Measurements from ENCODE around the gene ZNF805. TPM values are rescaled to one million over a fixed set of nuclear protein-coding genes. Genes with fewer than 3 reads are reported as not detected.
A peak's percentile ranks its signal among the peaks of the same experiment; 100 is the strongest.
"Not testable (repeated sequence)": the region's sequence is repeated elsewhere in the genome, so short reads cannot be mapped to it uniquely, and the experiment has no call there.

The ZNF805 gene
- total and polyA plus RNA-seq, 3 experiments from 2014 or later = 4.0 to 11.7 (median 11.1) TPM

DNA sequence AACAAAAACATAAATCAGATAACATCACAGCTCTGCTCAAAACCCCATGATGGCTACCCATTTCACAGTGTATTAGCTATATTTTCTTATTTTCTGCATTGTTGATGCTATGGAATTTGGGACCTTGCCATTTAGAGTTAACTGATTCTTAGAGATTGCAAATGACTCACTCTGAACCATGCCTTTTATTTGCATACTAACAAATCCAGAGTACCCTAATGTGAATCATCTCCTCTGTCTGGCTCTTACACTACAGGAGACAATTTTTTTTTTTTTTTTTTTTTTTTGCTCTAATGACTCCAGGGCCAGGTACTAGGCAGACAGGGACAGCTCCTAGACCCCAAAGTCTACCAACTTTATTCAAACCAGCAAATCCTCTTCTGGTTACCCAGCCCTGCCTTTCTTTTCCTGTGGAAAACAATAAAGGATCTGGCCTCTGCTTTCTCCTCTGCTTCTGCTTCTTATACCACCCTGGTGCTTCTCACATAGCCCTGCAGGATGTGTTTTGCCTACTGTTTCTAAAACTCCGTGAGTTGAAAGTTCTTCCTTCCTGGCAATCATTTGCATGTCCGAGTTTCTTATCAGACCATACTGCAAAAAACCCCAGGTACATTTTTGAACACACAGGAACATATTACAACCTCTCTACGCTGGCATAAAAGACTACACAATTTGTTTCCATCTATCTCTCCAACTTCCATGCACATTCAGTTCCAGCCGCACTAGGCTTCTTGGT, 29.3 kb downstream of the ZNF805 start:
- Mint-ChIP-seq H3K27ac (peak overlapping the region in 1 of 8 donors; percentile 39), H3K27me3 (no peaks in the 10 kb centered on the region), H3K4me3 (no peak overlapping the region), H3K9me3 (peaks cover 0 to 30% (median 4%) of the 10 kb centered on the region in 5 donors), H3K36me3 (peaks cover 25 to 57% (median 40%) of the 10 kb centered on the region in 3 donors), H3K4me1 (peaks cover 0 to 13% (median 0%) of the 10 kb centered on the region in 3 donors)
- DNase-seq = no peak
- Histone ChIP-seq H3K27me3 (ENCODE audit: insufficient read depth, low read length, poor library complexity, severe bottlenecking) (no peaks in the 10 kb centered on the region), H3K9me3 (ENCODE audit: low read length) (no peaks in the 10 kb centered on the region), H3K4me3 (ENCODE audit: low read length) (no peak overlapping the region), H3K27ac (ENCODE audit: low read depth, low read length) (no peak overlapping the region), H3K4me1 (ENCODE audit: insufficient read depth, low read length) (no peaks in the 10 kb centered on the region), H3K36me3 (ENCODE audit: insufficient read depth, low read length) (no peaks in the 10 kb centered on the region)
- ChIA-PET CTCF (no interaction called here), POLR2A (no interaction called here)

DNA sequence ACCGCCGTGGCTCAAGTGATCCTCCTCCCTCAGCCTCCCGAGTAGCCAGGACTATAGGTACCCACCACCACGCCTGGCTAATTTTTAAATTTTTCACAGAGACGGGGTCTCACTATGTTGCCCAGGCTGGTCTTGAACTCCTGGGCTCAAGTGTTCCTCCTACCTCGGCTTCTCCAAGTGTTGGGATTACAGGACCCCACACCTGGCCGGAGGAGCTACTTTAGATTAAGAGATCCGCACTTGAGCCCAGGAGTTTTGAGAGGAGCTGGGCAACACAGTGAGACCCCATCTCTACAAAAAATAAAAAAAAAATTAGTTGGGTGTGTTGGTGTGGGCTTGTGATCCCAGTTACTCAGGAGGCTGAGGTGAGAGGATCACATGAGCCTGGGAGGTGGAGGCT, 30.8 kb downstream of the ZNF805 start:
- Mint-ChIP-seq H3K9me3 (peaks cover 0 to 19% (median under 1%) of the 10 kb centered on the region in 5 donors), H3K36me3 (peaks cover 24 to 52% (median 48%) of the 10 kb centered on the region in 3 donors), H3K27me3 (no peaks in the 10 kb centered on the region), H3K27ac (no peak overlapping the region), H3K4me3 (no peak overlapping the region), H3K4me1 (peaks cover 0 to 5% (median 0%) of the 10 kb centered on the region in 3 donors)
- Histone ChIP-seq H3K27ac (ENCODE audit: low read depth, low read length) (no peak overlapping the region), H3K36me3 (ENCODE audit: insufficient read depth, low read length) (no peaks in the 10 kb centered on the region), H3K4me3 (ENCODE audit: low read length) (no peak overlapping the region), H3K9me3 (ENCODE audit: low read length) (no peaks in the 10 kb centered on the region), H3K4me1 (ENCODE audit: insufficient read depth, low read length) (no peaks in the 10 kb centered on the region), H3K27me3 (ENCODE audit: insufficient read depth, low read length, poor library complexity, severe bottlenecking) (no peaks in the 10 kb centered on the region)
- ChIA-PET POLR2A (no interaction called here), CTCF (no interaction called here)
- no peak for DNase-seq

DNA sequence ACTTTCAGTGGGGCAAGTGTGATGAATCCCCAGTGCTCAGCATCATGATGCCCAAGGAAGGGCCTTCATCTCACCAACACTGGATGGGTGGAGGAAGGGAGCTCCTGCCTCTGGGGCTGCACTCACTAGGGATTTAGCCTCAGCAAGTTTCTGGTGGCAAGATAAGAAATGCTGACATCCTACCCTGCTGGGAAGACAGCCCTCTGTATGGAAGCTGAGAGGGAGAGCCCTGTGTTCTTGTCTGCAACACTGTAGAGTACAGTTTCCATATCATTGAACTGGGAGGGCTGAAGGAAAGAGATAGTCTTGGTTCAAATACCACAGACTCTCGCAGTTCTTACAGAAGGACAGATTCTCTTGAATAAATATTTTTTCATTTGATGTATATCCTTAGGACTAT, 32.6 kb downstream of the ZNF805 start:
- ChIA-PET POLR2A (no interaction called here), CTCF (no interaction called here)
- Histone ChIP-seq H3K4me1 (ENCODE audit: insufficient read depth, low read length) (no peaks in the 10 kb centered on the region), H3K4me3 (ENCODE audit: low read length) (no peak overlapping the region), H3K27me3 (ENCODE audit: insufficient read depth, low read length, poor library complexity, severe bottlenecking) (no peaks in the 10 kb centered on the region), H3K27ac (ENCODE audit: low read depth, low read length) (no peak overlapping the region), H3K36me3 (ENCODE audit: insufficient read depth, low read length) (no peaks in the 10 kb centered on the region), H3K9me3 (ENCODE audit: low read length) (no peaks in the 10 kb centered on the region)
- Mint-ChIP-seq H3K27me3 (no peaks in the 10 kb centered on the region), H3K36me3 (peaks cover 23 to 45% (median 38%) of the 10 kb centered on the region in 3 donors), H3K27ac (no peak overlapping the region), H3K4me3 (no peak overlapping the region), H3K4me1 (peaks cover 0 to 6% (median 5%) of the 10 kb centered on the region in 3 donors), H3K9me3 (peaks cover 0 to 10% (median 0%) of the 10 kb centered on the region in 5 donors)
- DNase-seq = no peak

DNA sequence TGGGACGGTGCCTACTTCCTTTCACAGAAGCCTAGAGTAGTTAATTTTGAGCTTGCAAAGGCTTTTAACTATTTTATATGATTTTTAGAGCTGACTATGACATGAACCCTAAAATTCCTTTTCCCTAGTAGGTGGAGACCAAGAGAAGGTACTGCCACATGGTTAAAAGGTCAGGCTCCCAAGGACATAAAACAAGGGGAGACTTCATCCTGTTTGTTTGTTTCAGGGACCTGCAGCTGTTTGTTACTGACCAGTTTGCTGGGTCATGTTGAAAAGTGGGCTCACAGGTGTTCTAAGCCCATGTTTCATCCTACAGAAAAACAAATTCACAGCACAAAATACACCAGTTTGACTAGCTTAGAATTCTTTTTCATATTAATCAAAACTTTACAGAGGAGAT, 36.0 kb downstream of the ZNF805 start:
- POLR2A ChIA-PET = no interaction called here
- no peak overlapping the region for H3K4me3 Mint-ChIP-seq
- H3K4me1 ChIP-seq (ENCODE audit: insufficient read depth, low read length) = peaks cover 16% of the 10 kb centered on the region
- no peak for DNase-seq
- H3K27ac ChIP-seq (ENCODE audit: low read depth, low read length) = no peak overlapping the region
- CTCF ChIA-PET = interaction anchor here (1.2 kb wide), 1 partner anchor 13 kb away, joined by 4 read pairs; no protein-coding TSS in a partner anchor
- H3K27me3 Mint-ChIP-seq = no peaks in the 10 kb centered on the region
- H3K36me3 ChIP-seq (ENCODE audit: insufficient read depth, low read length) = no peaks in the 10 kb centered on the region
- H3K27me3 ChIP-seq (ENCODE audit: insufficient read depth, low read length, poor library complexity, severe bottlenecking) = no peaks in the 10 kb centered on the region
- peaks cover 0 to 4% (median 0%) of the 10 kb centered on the region in 5 donors for H3K9me3 Mint-ChIP-seq
- H3K4me3 ChIP-seq (ENCODE audit: low read length) = no peak overlapping the region
- no peak overlapping the region for H3K27ac Mint-ChIP-seq
- peaks cover 6 to 15% (median 14%) of the 10 kb centered on the region in 3 donors for H3K4me1 Mint-ChIP-seq
- H3K9me3 ChIP-seq (ENCODE audit: low read length) = no peaks in the 10 kb centered on the region
- H3K36me3 Mint-ChIP-seq = peaks cover 14 to 40% (median 27%) of the 10 kb centered on the region in 3 donors

DNA sequence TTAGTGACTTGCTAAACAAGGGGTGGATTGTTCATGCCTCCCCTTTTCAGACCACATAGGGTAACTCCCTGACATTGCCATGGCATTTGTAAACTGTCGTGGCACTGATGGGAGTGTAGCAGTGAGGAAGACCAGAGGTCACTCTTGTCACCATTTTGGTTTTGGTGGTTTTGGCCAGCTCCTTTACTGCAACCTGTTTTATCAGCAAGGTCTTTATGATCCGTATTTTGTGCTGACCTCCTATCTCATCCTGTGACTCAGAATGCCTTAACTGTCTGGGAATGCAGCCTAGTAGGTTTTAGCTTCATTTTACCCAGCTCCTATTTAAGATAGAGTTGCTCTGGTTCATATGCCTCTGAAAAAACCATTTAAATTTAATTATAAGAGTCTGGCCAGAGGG, 38.0 kb downstream of the ZNF805 start:
- H3K9me3 ChIP-seq (ENCODE audit: low read length); H3K27me3 ChIP-seq (ENCODE audit: insufficient read depth, low read length, poor library complexity, severe bottlenecking); H3K36me3 ChIP-seq (ENCODE audit: insufficient read depth, low read length); CTCF ChIA-PET; H3K27ac ChIP-seq (ENCODE audit: low read depth, low read length); H3K4me3 ChIP-seq (ENCODE audit: low read length); POLR2A ChIA-PET; H3K27me3 Mint-ChIP-seq; DNase-seq; H3K9me3 Mint-ChIP-seq: not testable (repeated sequence)
- peaks cover 9 to 39% (median 14%) of the 10 kb centered on the region in 3 donors for H3K36me3 Mint-ChIP-seq
- peaks cover 20 to 34% (median 32%) of the 10 kb centered on the region in 3 donors for H3K4me1 Mint-ChIP-seq
- H3K4me1 ChIP-seq (ENCODE audit: insufficient read depth, low read length) = peaks cover 32% of the 10 kb centered on the region
- H3K27ac Mint-ChIP-seq = peak overlapping the region in 2 of 8 donors; percentile 38 to 43
- H3K4me3 Mint-ChIP-seq = peak overlapping the region in 2 of 7 donors; percentile 16 to 51

DNA sequence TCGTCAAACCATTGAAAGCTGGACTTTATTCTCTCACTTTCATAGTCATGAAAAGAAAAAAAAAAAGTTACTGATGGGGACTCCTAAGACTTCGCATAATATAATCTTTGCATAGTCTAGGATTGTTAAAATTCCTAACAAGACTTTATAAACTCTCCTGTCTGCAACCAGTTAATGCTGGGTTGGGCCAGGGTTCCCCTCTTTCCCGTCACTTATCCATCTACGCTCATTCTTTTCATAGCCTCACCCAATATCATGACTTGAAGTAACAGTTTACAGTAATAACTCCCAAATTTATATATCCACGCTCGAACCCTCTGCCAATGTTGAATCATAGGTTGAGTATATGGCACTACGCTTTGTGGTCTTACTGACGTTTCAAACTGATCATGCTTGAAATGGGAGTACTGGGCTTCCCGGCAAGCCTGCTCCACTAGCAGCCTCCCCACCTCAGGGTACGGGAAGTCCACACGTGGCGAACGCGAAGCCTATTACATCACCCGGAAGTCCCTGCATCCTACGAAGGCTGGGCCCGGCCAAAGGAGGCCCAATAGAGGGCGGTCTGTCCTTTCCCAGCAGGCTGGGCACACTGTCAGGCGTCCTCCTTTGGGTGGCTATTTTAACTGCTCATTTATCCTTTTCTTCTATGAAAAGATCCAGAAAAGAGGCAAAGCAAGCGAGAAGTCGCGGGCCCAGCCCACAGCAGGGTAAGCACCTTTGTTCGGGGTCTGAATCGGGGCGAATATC, 39.2 kb downstream of the ZNF805 start:
- H3K36me3 ChIP-seq (ENCODE audit: insufficient read depth, low read length) = peaks cover 4% of the 10 kb centered on the region
- Mint-ChIP-seq H3K4me3 (no peak overlapping the region), H3K27me3 (no peaks in the 10 kb centered on the region), H3K4me1 (peaks cover 25 to 43% (median 41%) of the 10 kb centered on the region in 3 donors), H3K27ac (no peak overlapping the region), H3K36me3 (peaks cover 8 to 41% (median 9%) of the 10 kb centered on the region in 3 donors), H3K9me3 (no peaks in the 10 kb centered on the region)
- ChIA-PET POLR2A (interaction anchor here (1.0 to 1.4 kb wide), 2 partner anchors 71 to 540 kb away, joined by 3 read pairs; partner anchors contain the start of gene ZNF304), CTCF (no interaction called here)
- no peaks in the 10 kb centered on the region for H3K9me3 ChIP-seq (ENCODE audit: low read length)
- DNase-seq = peak in 4 of 5 donors; percentile 71 to 89 (median 78)
- peaks cover 32% of the 10 kb centered on the region for H3K4me1 ChIP-seq (ENCODE audit: insufficient read depth, low read length)
- H3K4me3 ChIP-seq (ENCODE audit: low read length) = peak overlapping the region; percentile 84
- H3K27ac ChIP-seq (ENCODE audit: low read depth, low read length) = peak overlapping the region; percentile 99
- no peaks in the 10 kb centered on the region for H3K27me3 ChIP-seq (ENCODE audit: insufficient read depth, low read length, poor library complexity, severe bottlenecking)

DNA sequence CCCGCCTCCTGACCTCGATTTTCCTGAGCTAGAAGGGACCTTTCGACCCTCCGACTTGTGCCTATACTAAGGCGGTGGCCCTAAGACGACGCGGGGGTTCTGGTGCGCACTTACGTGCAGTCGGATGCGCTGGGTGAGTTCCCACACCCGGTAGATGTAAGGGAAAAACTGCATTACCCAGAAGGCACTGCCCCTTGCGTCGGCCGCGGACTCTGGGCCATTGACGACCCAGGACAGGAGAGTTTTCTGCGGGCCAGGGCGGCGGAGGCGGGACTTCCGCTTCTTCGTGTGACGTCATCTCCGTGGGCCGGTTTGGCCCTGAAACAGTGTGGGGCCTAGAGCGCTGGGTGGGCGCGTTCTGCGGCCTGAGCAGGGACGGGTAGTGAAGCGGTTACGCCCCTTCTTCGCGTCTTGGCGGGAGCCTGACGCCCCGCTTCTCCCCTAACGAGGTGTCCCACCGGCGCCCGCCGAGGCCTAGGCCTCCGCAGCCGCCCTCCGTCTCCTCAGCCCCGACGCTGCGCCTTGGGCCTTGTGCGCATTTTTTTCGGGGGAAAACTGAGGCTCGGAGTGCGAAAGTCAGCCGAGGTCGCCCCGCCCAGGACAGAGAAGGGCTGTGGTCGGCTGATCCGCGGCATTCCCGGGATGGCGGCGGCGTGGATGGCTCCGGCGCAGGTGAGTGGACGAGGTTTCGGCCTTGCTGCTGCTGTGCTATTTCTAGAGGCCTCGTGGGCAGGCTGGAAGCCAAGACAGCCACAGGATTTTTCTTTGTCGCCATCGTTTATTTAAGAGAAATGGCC, 39.9 kb downstream of the ZNF805 start, which contains the start of gene ZNF460:
ZNF460 (plus strand) TSS at position 321 of the 797 bp plus-strand sequence; CDS start at position 643, 322 bp downstream.
- Mint-ChIP-seq H3K4me3 (no peak within 1 kb of the TSS), H3K27me3 (no peaks in the 10 kb centered on the region), H3K36me3 (peaks cover 11 to 43% (median 11%) of the 10 kb centered on the region in 3 donors), H3K9me3 (no peaks in the 10 kb centered on the region), H3K27ac (peak within 1 kb of the TSS in 1 of 8 donors; percentile 84), H3K4me1 (peaks cover 30 to 48% (median 45%) of the 10 kb centered on the region in 3 donors)
- peak; percentile 94 to 98 (median 97) for DNase-seq
- Histone ChIP-seq H3K36me3 (ENCODE audit: insufficient read depth, low read length) (peaks cover 11% of the 10 kb centered on the region), H3K4me3 (ENCODE audit: low read length) (peak within 1 kb of the TSS; percentile 84), H3K27me3 (ENCODE audit: insufficient read depth, low read length, poor library complexity, severe bottlenecking) (no peaks in the 10 kb centered on the region), H3K27ac (ENCODE audit: low read depth, low read length) (peak within 1 kb of the TSS; percentile 99), H3K4me1 (ENCODE audit: insufficient read depth, low read length) (peaks cover 32% of the 10 kb centered on the region), H3K9me3 (ENCODE audit: low read length) (no peaks in the 10 kb centered on the region)
- ChIA-PET CTCF (no interaction called here), POLR2A (interaction anchor here (1.0 to 1.4 kb wide), 2 partner anchors 71 to 539 kb away, joined by 3 read pairs; partner anchors contain the start of gene ZNF304)
